PC-9 (cell line): ENCODE results near the gene CYBB. TPM values are rescaled to one million over a fixed set of nuclear protein-coding genes. Genes with fewer than 3 reads are reported as not detected.

Experiments
- BruUV-seq: library from RNA; stranded (reverse); fragments of 400-500 nt; replicated peaks from 2 replicates; lab custom pipeline; 2021; lab: Mats Ljungman, UMichigan
- CTCF ChIA-PET: fragments of 300-600 bp; sonication (Branson Sonifier 250); formaldehyde crosslinking; loops from one replicate; lab custom pipeline; 2022; ENCODE audit warnings: antibody characterized with exemption; lab: Charles Lee
- POLR2A ChIA-PET: fragments of 300-600 bp; sonication (Branson Sonifier 250); formaldehyde crosslinking; loops from one replicate; lab custom pipeline; 2022; ENCODE audit warnings: antibody characterized with exemption; ENCODE audit not compliant: unreplicated experiment; lab: Charles Lee
- DNase-seq, 2 experiments: peaks; one replicate each; pipeline versions ENCODE4 v3.0.0 to v3.0.0-alpha.2; 2015 to 2022; ENCODE audit warnings: mixed read lengths in 1 of 2
- H2AFZ ChIP-seq: fragments of 200-600 bp; sonication (generic); 2 replicates; pipeline ENCODE4 v1.8.1; 2017; ENCODE audit warnings: antibody characterized with exemption
- H3F3A ChIP-seq: fragments of 200-600 bp; sonication (generic); 2 replicates; pipeline ENCODE4 v1.8.1; 2017; ENCODE audit warnings: antibody characterized with exemption, mild to moderate bottlenecking, low read depth; ENCODE audit not compliant: insufficient read depth
- H3K27ac ChIP-seq: fragments of 200-600 bp; sonication (generic); 2 replicates; pipeline ENCODE4 v1.6.1; 2016; ENCODE audit warnings: mixed run types
- H3K27me3 ChIP-seq: fragments of 200-600 bp; sonication (generic); 2 replicates; pipeline ENCODE4 v1.6.1; 2016; ENCODE audit warnings: low read depth, mixed run types; ENCODE audit not compliant: insufficient read depth
- H3K36me3 ChIP-seq: fragments of 200-600 bp; sonication (generic); 2 replicates; pipeline ENCODE4 v1.6.1; 2016; ENCODE audit warnings: low read depth, mixed run types
- H3K4me1 ChIP-seq: fragments of 200-600 bp; sonication (generic); replicated peaks from 2 replicates; pipeline ENCODE4 v1.6.1; 2016; ENCODE audit warnings: mixed run types; ENCODE audit not compliant: insufficient read depth
- H3K4me2 ChIP-seq: fragments of 200-600 bp; sonication (generic); 2 replicates; pipeline ENCODE4 v1.6.1; 2017; ENCODE audit warnings: mixed run types
- H3K4me3 ChIP-seq: fragments of 200-600 bp; sonication (generic); 2 replicates; pipeline ENCODE4 v1.6.1; 2016; ENCODE audit warnings: mixed run types
- H3K79me2 ChIP-seq: fragments of 200-600 bp; sonication (generic); 2 replicates; pipeline ENCODE4 v1.6.1; 2017; ENCODE audit warnings: low read depth, mixed run types
- H3K9me2 ChIP-seq: fragments of 200-600 bp; sonication (generic); 2 replicates; pipeline ENCODE4 v1.8.1; 2017; ENCODE audit warnings: mild to moderate bottlenecking; ENCODE audit not compliant: insufficient read depth
- H3K9me3 ChIP-seq: fragments of 200-600 bp; sonication (generic); 2 replicates; pipeline ENCODE4 v1.8.1; 2016; ENCODE audit warnings: low read depth; ENCODE audit not compliant: insufficient read depth
- H4K20me1 ChIP-seq: fragments of 200-600 bp; sonication (generic); 2 replicates; pipeline ENCODE4 v1.8.1; 2017; ENCODE audit not compliant: insufficient read depth
- EZH2 ChIP-seq: fragments of 200-600 bp; sonication (generic); IDR thresholded peaks from 2 replicates; pipeline ENCODE4 v1.8.0; 2017; ENCODE audit warnings: antibody characterized with exemption, low read depth
- intact Hi-C: fragments of 100-400 bp; cut with micrococcal nuclease; formaldehyde crosslinking; loops from one replicate; pipeline ENCODE4 v1.10.0; 2022; ENCODE audit not compliant: unreplicated experiment
- total RNA-seq: library from RNA; stranded (reverse); gene quantifications from 2 replicates; pipeline ENCODE4 v1.2.3, GENCODE V29; 2021
- TF ChIP-seq, protein P1 (sequence below): fragments of 200-600 bp; sonication (generic); conservative IDR thresholded peaks from 2 replicates; pipeline ENCODE4 v1.6.1; 2017; ENCODE audit warnings: mixed run types, antibody characterized with exemption, mild to moderate bottlenecking, moderate library complexity

Gene CYBB
- total RNA-seq, 1 experiment from 2014 or later, result 0.31 TPM

DNA sequence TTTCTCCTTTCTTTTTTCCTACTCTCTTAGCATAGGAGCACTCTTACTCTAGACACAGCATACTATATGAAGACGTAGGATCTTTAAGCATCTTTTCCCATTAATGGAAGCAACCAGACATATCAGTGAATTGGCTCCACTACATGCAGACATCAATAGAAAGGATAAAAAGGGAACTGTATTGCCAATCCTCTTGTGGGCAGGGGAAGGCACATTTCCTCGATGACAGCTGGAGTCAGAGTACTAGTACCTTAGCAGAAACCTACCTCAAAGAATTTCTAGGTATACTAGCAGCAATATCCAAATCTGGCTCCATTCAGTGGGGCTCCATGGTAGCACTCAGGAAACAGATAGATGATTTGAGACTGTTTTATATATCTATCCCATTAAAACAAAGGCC is 20.1 kb downstream of the CYBB start:
- TF ChIP-seq EZH2, result no peak
- Histone ChIP-seq H3K9me2 (no peaks in the 10 kb centered on the region), H3K4me3 (no peak overlapping the region), H3K79me2 (no peaks in the 10 kb centered on the region), H3K27me3 (no peaks in the 10 kb centered on the region), H3K27ac (no peak overlapping the region), H2AFZ (no peak overlapping the region), H3K4me1 (no peaks in the 10 kb centered on the region), H3K4me2 (no peak overlapping the region), H3K36me3 (no peaks in the 10 kb centered on the region), H3K9me3 (no peaks in the 10 kb centered on the region), H4K20me1 (no peaks in the 10 kb centered on the region), H3F3A (no peaks in the 10 kb centered on the region)
- ChIA-PET POLR2A (no interaction called here), CTCF (no interaction called here)
- no peak for DNase-seq
- no TSS peak for BruUV-seq
- intact Hi-C loops, result no loop called here

DNA sequence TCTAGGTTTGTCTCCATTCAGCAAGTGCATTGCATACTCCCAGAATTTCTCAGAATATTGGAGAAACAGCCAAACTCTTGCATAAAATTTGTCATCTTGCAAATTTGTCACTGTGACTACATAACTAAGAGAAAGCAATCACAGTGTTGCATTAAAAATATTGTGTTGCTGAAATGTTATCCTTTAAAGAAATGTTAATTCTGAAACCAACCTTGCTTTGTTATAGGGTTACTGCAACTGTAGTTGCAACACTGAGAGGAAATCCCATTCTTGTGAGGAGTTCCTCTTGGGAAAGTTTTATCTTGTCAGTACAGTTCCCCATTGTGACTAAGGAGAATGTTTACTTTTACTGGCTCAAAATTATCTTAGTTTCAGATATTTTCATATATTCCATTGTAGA is 20.9 kb downstream of the CYBB start:
- CTCF ChIA-PET, result no interaction called here
- Histone ChIP-seq H3F3A (no peaks in the 10 kb centered on the region), H3K4me2 (no peak overlapping the region), H3K9me2 (no peaks in the 10 kb centered on the region), H2AFZ (no peak overlapping the region), H3K36me3 (no peaks in the 10 kb centered on the region), H3K4me3 (no peak overlapping the region), H3K79me2 (no peaks in the 10 kb centered on the region), H3K9me3 (no peaks in the 10 kb centered on the region), H3K27ac (no peak overlapping the region), H3K27me3 (no peaks in the 10 kb centered on the region), H4K20me1 (no peaks in the 10 kb centered on the region), H3K4me1 (no peaks in the 10 kb centered on the region)
- no TSS peak for BruUV-seq
- intact Hi-C loops, result no loop called here
- DNase-seq, result no peak
- POLR2A ChIA-PET, result no interaction called here
- no peak for TF ChIP-seq EZH2
- TF ChIP-seq, protein P1, sequence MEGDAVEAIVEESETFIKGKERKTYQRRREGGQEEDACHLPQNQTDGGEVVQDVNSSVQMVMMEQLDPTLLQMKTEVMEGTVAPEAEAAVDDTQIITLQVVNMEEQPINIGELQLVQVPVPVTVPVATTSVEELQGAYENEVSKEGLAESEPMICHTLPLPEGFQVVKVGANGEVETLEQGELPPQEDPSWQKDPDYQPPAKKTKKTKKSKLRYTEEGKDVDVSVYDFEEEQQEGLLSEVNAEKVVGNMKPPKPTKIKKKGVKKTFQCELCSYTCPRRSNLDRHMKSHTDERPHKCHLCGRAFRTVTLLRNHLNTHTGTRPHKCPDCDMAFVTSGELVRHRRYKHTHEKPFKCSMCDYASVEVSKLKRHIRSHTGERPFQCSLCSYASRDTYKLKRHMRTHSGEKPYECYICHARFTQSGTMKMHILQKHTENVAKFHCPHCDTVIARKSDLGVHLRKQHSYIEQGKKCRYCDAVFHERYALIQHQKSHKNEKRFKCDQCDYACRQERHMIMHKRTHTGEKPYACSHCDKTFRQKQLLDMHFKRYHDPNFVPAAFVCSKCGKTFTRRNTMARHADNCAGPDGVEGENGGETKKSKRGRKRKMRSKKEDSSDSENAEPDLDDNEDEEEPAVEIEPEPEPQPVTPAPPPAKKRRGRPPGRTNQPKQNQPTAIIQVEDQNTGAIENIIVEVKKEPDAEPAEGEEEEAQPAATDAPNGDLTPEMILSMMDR, result no peak

DNA sequence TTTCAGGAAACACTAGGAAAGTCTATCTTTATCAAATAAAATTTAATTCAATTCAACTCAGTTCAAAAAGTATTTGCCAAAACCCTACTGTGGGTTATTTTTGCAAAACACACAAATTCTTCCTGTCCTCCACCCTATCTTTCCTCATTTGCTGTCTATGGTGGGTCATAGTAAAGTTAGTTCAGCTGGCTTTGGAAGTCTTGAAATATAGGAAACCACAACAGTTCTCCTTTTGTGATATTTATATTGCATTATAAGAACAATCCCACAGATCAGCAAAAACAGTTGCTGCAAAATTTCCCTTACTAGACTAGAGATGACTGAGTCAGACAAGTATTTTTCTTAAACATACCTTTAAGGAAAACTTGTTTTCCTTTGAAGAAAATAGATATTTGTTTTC is 22.2 kb downstream of the CYBB start:
- H3K9me2 ChIP-seq, result no peaks in the 10 kb centered on the region
- H2AFZ ChIP-seq, result no peak overlapping the region
- no peak overlapping the region for H3K4me3 ChIP-seq
- H3K27ac ChIP-seq, result no peak overlapping the region
- CTCF ChIA-PET, result no interaction called here
- H3K27me3 ChIP-seq, result no peaks in the 10 kb centered on the region
- H3F3A ChIP-seq, result no peaks in the 10 kb centered on the region
- TF ChIP-seq, protein P1, result no peak
- no peak for TF ChIP-seq EZH2
- no peaks in the 10 kb centered on the region for H3K4me1 ChIP-seq
- POLR2A ChIA-PET, result no interaction called here
- H3K4me2 ChIP-seq, result no peak overlapping the region
- H3K9me3 ChIP-seq, result no peaks in the 10 kb centered on the region
- intact Hi-C loops, result no loop called here
- H3K36me3 ChIP-seq, result no peaks in the 10 kb centered on the region
- DNase-seq, result no peak
- no TSS peak for BruUV-seq
- H4K20me1 ChIP-seq, result no peaks in the 10 kb centered on the region
- no peaks in the 10 kb centered on the region for H3K79me2 ChIP-seq

DNA sequence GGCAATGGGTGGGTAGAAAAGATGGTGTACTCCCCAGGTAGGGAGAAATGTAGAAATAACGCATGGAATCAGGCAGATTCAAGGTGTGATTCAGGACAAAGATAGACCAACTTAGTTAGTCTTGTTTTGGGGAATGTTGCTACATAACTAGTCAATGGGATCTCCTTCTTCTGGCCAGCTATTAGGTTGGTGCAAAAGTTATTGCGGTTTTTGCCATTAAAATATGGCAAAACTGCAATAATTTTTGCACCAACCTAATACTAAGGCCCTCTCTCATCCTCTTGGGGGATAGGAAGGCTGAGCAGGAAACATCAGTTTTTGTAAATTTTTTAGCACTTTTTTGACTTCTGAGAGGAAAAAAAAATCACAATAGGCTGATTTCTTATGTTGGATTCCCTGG is 23.2 kb downstream of the CYBB start:
- BruUV-seq, result no TSS peak
- DNase-seq, result no peak
- Histone ChIP-seq H3K27me3 (no peaks in the 10 kb centered on the region), H2AFZ (no peak overlapping the region), H3K4me3 (no peak overlapping the region), H4K20me1 (no peaks in the 10 kb centered on the region), H3K27ac (no peak overlapping the region), H3K9me2 (no peaks in the 10 kb centered on the region), H3K79me2 (no peaks in the 10 kb centered on the region), H3K4me1 (no peaks in the 10 kb centered on the region), H3K4me2 (no peak overlapping the region), H3K36me3 (no peaks in the 10 kb centered on the region), H3K9me3 (no peaks in the 10 kb centered on the region), H3F3A (no peaks in the 10 kb centered on the region)
- POLR2A ChIA-PET, result no interaction called here
- TF ChIP-seq EZH2, result no peak
- TF ChIP-seq, protein P1, result no peak
- intact Hi-C loops, result no loop called here
- CTCF ChIA-PET, result no interaction called here
